ENCODE results near the gene TRIM69.
A peak's percentile ranks its signal among the peaks of the same experiment; 100 is the strongest.
"Not testable (repeated sequence)": the region's sequence is repeated elsewhere in the genome, so short reads cannot be mapped to it uniquely, and the experiment has no call there.

The TRIM69 gene

GRCh38 chr15:44753345-44753744 is 17.0 kb downstream of the TRIM69 start:
- Histone ChIP-seq H3K4me1 (no peaks in the 10 kb centered on the region), H3K4me3 (ENCODE audit: low read depth, low read length) (no peak overlapping the region), H3K27me3 (no peaks in the 10 kb centered on the region), H3K9me3 (no peaks in the 10 kb centered on the region), H3K36me3 (no peaks in the 10 kb centered on the region)
- no peak for TF ChIP-seq CTCF (IDR thresholded peaks at IDR 0.05; ENCODE audit: low read depth, low read length)
- no peak for DNase-seq

GRCh38 chr15:44763187-44763586 is 26.9 kb downstream of the TRIM69 start:
- H3K27me3 ChIP-seq = peaks cover 3% of the 10 kb centered on the region; the same call in 1 of the 2 replicates
- no peaks in the 10 kb centered on the region for H3K36me3 ChIP-seq
- no peak overlapping the region for H3K4me3 ChIP-seq (ENCODE audit: low read depth, low read length)

GRCh38 chr15:44763848-44764247 is 27.5 kb downstream of the TRIM69 start:
- no peak for TF ChIP-seq CTCF (IDR thresholded peaks at IDR 0.05; ENCODE audit: low read depth, low read length)
- no peaks in the 10 kb centered on the region for H3K9me3 ChIP-seq

More at GRCh38 chr15:44763187-44763586, 26.9 kb downstream of the TRIM69 start:
- no peak for DNase-seq
- peaks cover 10% of the 10 kb centered on the region for H3K4me1 ChIP-seq
- no peak for TF ChIP-seq CTCF (IDR thresholded peaks at IDR 0.05; ENCODE audit: low read depth, low read length)
- H3K9me3 ChIP-seq = no peaks in the 10 kb centered on the region

DNA sequence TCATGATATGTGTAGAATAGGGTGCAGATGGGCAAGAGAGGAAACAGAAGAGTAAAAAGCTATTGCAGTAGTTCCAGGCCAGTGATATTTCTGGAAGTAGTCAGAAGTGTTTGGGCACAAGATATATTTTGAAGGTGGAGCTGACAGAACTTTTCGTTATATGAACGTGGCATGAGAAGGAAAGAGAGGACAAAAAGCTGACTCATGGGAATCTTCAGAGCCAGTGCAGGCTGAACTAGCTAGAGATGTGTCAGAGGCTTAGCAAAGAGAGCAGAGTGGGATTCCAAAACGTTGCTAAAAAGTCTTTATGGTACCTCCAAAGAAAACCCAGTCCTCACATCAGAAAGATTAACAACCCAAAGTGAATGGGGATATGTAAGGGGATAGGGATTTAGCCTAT is 28.7 kb downstream of the TRIM69 start:
- Histone ChIP-seq H3K4me1 (peaks cover 10% of the 10 kb centered on the region), H3K9me3 (no peaks in the 10 kb centered on the region), H3K36me3 (no peaks in the 10 kb centered on the region), H3K27me3 (no peaks in the 10 kb centered on the region), H3K4me3 (ENCODE audit: low read depth, low read length) (no peak overlapping the region)
- no peak for DNase-seq
- no peak for TF ChIP-seq CTCF (IDR thresholded peaks at IDR 0.05; ENCODE audit: low read depth, low read length)

More at GRCh38 chr15:44763848-44764247, 27.5 kb downstream of the TRIM69 start:
- Histone ChIP-seq H3K36me3 (no peaks in the 10 kb centered on the region), H3K4me3 (ENCODE audit: low read depth, low read length) (no peak overlapping the region), H3K4me1 (peaks cover 10% of the 10 kb centered on the region), H3K27me3 (peaks cover 3% of the 10 kb centered on the region; the same call in 1 of the 2 replicates)
- DNase-seq = no peak

DNA sequence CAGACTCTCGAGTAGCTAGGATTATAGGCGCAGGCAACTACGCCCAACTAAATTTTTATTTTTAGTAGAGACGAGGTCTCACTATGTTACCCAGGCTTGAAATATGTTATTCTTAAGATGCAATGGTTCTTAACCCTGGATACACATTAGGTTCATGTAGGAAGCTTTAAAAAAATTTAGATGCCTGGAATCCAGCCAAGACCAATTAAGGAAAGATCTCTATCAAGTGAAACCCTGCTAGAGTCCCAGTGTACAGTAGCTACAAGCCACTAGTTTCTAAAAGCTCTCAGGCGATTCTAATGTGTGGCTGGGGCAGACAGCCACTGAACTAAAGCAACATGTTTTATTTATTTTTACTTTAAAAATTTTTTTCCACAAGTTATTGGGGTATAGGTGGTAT is 33.2 kb downstream of the TRIM69 start:
- H3K4me3 ChIP-seq (ENCODE audit: low read depth, low read length) = no peak overlapping the region
- no peaks in the 10 kb centered on the region; the same call in 1 of the 2 replicates for H3K9me3 ChIP-seq
- no peaks in the 10 kb centered on the region for H3K27me3 ChIP-seq
- peaks cover 10% of the 10 kb centered on the region for H3K4me1 ChIP-seq
- H3K36me3 ChIP-seq = no peaks in the 10 kb centered on the region
- DNase-seq = no peak
- TF ChIP-seq CTCF (IDR thresholded peaks at IDR 0.05; ENCODE audit: low read depth, low read length) = no peak

GRCh38 chr15:44770715-44771114 is 34.4 kb downstream of the TRIM69 start:
- not testable (repeated sequence) for H3K27me3 ChIP-seq; H3K36me3 ChIP-seq; H3K9me3 ChIP-seq; H3K4me3 ChIP-seq (ENCODE audit: low read depth, low read length); DNase-seq; H3K4me1 ChIP-seq

- Histone ChIP-seq H3K9me3 (no peaks in the 10 kb centered on the region; the same call in 1 of the 2 replicates), H3K4me3 (ENCODE audit: low read depth, low read length) (no peak overlapping the region), H3K36me3 (no peaks in the 10 kb centered on the region), H3K4me1 (peaks cover 6% of the 10 kb centered on the region), H3K27me3 (no peaks in the 10 kb centered on the region)
- TF ChIP-seq CTCF (IDR thresholded peaks at IDR 0.05; ENCODE audit: low read depth, low read length) = no peak
- peak; percentile 93 for DNase-seq
These were observed 39.6 kb downstream of the TRIM69 start for GRCh38 chr15:44775953-44776352.

All from BE2C (cell line).